HEK293 (cell line): ENCODE data around the gene FCN1.

Source experiments
- CTCF ChIP-seq: fragments of 450-650 bp; formaldehyde crosslinking; IDR thresholded peaks from 2 replicates; pipeline ENCODE4 v1.5.1; 2016; ENCODE audit warnings: missing biosample characterization, missing genetic modification characterization
- FEZF1 ChIP-seq: fragments of 450-650 bp; formaldehyde crosslinking; IDR thresholded peaks from 2 replicates; pipeline ENCODE4 v1.5.1; 2016; ENCODE audit warnings: missing biosample characterization, missing genetic modification characterization
- REST ChIP-seq: fragments of 450-650 bp; formaldehyde crosslinking; IDR thresholded peaks from 2 replicates; pipeline ENCODE4 v1.5.1; 2016; ENCODE audit warnings: missing biosample characterization, missing genetic modification characterization
- SALL2 ChIP-seq: fragments of 450-650 bp; formaldehyde crosslinking; IDR thresholded peaks from 2 replicates; pipeline ENCODE4 v1.5.0; 2017; ENCODE audit warnings: missing biosample characterization, mild to moderate bottlenecking, missing genetic modification characterization, borderline replicate concordance
- SP2 ChIP-seq: fragments of 450-650 bp; formaldehyde crosslinking; IDR thresholded peaks from 2 replicates; pipeline ENCODE4 v1.5.1; 2016; ENCODE audit warnings: missing biosample characterization, missing genetic modification characterization
- TCF7L2 ChIP-seq: IDR thresholded peaks from 2 replicates; pipeline ENCODE4 v1.6.1; 2011; ENCODE audit warnings: low read depth, mild to moderate bottlenecking, inconsistent platforms, low read length, moderate library complexity, borderline replicate concordance
- YY2 ChIP-seq: fragments of 450-650 bp; formaldehyde crosslinking; IDR thresholded peaks from 2 replicates; pipeline ENCODE4 v1.5.1; 2016; ENCODE audit warnings: missing biosample characterization, missing genetic modification characterization
- ZBTB10 ChIP-seq: fragments of 450-650 bp; formaldehyde crosslinking; IDR thresholded peaks from 2 replicates; pipeline ENCODE4 v1.5.1; 2016; ENCODE audit warnings: missing biosample characterization, missing genetic modification characterization
- ZFP3 ChIP-seq: fragments of 450-650 bp; formaldehyde crosslinking; IDR thresholded peaks from 2 replicates; pipeline ENCODE4 v1.5.1; 2016; ENCODE audit warnings: low read depth, missing biosample characterization, missing genetic modification characterization
- ZNF510 ChIP-seq: fragments of 450-650 bp; formaldehyde crosslinking; IDR thresholded peaks from 2 replicates; pipeline ENCODE4 v1.5.1; 2018; ENCODE audit warnings: mild to moderate bottlenecking, missing genetic modification characterization, missing biosample characterization; ENCODE audit not compliant: insufficient replicate concordance

GRCh38 chr9:134881313-134881670, 36.4 kb downstream of the FCN1 start:
- TF ChIP-seq ZNF510 (tag by site-specific recombination): no peak
- no peak for TF ChIP-seq CTCF
- TF ChIP-seq ZBTB10 (tag by site-specific recombination): no peak
- TF ChIP-seq YY2 (tag by site-specific recombination): no peak
- no peak for TF ChIP-seq REST (tag by site-specific recombination)
- TF ChIP-seq TCF7L2: no peak
- TF ChIP-seq SALL2 (tag by site-specific recombination): no peak
- no peak for TF ChIP-seq ZFP3
- no peak for TF ChIP-seq FEZF1
- no peak for TF ChIP-seq SP2 (tag by site-specific recombination)
